GM15510 (cell line): ENCODE results near the gene TBX6.

Experiments
- POLR2A ChIP-seq: IDR thresholded peaks from 3 replicates; pipeline ENCODE4 v1.6.1; 2011; ENCODE audit warnings: borderline replicate concordance; ENCODE audit not compliant: insufficient read length; ENCODE audit errors: extremely low read depth

The TBX6 gene

DNA sequence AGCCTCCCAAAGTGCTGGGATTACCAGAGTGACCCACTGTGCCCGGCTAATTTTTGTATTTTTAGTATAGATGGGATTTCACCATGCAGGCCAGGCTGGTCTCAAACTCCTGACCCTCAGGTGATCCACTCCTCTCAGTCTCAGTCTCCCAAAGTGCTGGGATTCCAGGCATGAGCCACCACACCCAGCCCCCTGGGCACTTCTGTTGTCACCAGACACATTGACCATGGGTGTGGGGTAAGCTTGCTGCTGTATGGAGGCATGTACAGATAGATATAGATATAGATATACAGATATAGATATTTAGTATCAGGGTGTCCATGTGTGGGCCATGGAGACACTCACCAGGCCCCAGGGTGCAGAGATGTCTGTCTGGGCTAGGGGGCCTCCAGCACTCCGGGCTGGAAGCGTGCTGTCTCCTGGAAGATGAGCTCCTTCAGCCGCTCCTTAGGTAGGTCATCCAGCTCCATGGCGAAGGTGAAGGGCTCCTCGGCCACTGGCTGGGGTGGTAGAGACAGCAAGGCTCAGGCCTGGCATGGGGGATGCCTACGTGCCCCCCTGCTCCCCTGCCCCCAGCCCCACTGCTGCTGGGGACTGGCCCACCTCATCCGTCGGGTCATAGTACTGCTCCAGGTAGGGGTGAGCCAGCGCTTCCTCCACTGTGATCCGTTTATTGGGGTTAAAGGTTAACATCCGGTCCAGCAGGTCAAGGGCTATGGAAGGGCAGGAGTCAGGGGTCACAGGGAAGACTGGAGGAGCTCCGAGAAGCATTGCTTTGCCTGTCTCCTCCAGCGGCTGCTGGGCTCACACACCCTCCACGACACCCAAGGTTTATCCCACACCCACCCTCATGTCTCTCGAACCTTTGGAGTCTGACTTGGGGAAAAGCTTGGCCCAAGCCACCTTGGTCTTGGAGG is 24.8 kb upstream of the TBX6 start:
- no peak for TF ChIP-seq POLR2A

DNA sequence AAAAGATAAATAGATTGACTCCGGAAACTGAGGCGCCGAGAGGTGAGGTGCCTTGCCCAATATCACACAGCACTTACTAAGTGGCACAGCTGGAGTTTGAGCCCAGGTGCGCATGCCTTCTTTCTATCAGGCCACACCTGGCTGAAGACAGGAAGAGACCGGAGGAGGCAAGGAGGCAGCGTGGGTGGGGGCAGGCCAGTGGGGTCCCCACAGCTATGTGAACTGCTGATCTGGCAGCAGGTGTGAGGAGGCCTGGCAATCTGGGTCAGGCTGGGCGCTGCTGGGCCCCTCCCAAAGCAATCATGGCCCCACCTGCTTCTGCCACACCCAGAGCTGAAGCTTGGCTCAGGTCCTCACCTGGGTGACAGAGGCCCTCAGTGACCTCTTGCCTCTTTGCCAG is 23.5 kb upstream of the TBX6 start:
- no peak for TF ChIP-seq POLR2A

DNA sequence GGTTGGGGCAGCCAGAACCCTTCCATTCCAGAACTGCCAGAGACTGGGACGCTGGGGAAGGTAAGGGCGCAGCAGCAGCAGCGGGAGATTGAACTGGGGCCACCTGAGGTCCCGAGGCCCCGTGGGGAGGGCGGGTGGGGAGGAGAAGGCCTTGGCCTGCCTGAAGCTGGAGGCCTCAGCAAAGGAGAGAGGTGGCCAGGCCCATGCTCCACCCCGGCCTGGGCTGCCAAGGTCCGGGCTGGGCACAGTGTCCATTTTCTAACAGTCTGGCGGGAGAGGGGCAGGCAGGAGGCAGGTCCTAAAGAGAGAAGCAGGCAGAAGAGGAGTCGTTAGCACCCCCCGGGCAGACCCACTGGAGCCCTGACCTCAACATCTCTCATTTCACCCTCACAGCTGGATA is 22.7 kb upstream of the TBX6 start:
- no peak for TF ChIP-seq POLR2A

DNA sequence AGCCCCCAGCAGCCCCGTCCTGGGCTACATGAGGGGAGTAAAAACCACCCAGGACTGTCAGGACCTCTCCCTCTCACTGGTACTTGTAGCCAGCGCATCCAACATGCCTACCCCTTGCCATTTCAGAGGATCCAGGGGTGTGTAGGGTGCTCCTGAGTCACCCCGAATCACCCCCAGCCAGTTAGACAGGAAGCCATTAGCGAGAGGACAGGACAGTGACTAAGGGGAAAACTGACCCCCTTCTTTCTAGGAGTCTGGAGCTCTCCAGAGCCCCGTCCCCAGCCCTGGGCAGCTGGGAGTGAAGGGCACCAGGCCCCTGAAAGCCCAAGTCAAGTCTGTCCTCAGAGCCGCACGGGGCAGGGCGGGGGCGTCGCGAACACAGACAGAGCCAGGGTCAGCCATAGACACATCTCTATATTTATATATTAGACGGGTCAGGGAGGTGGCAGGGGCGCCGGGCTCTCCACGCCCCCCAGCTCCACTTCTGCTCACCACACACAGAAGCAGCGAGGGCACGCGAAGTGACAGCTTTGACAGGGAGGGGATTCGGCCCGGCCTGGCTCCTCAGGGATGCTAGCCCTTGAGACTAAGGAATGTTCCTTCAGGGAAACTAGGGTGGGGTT is 22.1 kb upstream of the TBX6 start:
- no peak for TF ChIP-seq POLR2A

DNA sequence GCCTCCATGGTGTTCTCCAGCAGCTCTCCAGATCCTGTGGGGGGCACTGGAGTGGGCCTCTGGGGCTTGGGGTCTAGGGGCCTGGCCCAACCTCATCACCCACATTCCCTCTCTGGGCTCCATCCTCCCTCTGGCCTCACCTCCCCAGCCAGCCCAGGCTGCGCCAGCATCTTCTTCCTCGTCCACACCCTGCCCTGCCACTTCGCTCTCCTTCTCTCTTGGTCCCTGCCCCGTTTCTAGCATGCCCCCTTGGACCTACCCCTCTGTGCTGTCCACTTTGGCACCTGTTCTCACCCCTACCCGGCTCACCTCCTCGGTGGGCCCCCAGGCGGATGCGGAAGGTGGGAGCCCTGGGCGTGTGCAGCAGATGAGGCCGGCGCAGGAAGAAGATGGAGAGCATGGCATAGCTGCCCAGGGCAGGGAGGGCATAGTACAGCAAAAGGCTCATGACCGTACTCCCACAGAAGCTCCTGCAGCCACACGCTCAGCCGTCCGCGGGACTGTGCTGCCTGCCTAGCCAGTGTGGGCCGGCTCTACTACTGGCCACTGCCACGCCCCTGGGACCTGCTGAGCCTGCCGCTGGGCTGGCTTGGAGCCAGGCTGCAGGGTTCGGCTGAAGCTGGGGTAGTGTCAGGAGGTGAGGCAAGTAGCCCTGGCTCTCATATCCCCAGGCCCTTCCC is 21.4 kb upstream of the TBX6 start, which contains the start of gene GDPD3:
Gene GDPD3 (minus strand): TSS at position 507 of the 680 bp plus-strand sequence. CDS start 59 bp downstream, at position 448.
- TF ChIP-seq POLR2A = no peak

DNA sequence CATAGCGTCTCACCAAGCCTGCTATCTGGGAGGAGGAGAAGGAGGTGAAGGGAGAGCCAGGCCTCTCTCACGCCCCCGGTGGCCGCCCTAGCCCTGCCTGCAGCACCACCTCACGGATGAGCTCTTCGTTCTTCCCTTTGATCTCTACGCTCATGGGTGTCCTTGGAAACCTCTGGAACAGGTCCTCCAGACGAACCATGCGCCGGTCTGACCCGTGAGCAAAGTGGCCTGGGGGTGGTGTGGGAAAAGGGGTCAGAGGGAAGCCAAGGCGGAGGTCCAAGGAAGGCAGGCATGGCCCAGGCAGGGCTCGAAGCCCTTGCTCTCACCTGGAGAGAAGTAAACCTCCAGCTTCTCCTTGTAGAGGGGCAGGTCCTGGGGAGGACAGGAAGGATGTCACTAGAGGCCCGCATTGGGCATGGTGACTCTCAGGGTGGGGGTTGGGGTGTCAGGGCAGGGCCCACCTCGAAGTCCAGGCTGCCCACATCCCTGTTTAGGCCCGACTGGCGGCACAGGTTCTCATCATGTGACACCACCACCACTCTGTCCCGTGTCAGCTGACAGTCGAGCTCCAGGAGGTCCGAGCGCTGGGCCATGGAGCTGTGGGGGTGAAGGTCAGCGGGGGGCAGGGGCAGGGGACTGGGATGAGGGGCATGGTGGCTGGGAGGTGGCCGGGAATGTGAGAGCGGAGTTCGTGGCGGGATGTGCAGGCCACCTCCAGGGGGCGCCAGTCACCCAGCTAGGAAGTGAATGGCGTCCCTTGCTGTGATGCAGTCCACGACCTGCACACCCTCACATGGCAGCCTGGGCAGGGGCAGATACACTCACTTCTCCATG is 20.7 kb upstream of the TBX6 start:
- TF ChIP-seq POLR2A = no peak

DNA sequence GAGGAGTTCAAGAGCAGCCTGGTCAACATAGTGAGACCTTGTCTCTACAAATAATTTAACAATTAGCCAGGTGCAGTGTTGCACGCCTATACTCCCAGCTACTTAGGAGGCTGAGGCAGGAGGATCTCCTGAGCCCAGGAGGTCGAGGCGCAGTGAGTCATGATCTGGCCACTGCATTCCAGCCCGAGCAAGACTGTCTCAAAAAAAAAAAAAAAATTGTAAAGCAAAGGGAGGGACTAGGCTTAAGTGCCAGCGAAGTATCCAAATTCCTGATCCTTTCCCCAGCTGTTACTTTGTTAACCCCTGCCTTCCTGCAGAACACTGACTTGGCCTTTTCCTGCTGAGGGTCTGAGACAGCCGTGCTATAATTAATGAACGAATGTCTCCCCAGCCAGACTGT is 18.9 kb upstream of the TBX6 start:
- no peak for TF ChIP-seq POLR2A

DNA sequence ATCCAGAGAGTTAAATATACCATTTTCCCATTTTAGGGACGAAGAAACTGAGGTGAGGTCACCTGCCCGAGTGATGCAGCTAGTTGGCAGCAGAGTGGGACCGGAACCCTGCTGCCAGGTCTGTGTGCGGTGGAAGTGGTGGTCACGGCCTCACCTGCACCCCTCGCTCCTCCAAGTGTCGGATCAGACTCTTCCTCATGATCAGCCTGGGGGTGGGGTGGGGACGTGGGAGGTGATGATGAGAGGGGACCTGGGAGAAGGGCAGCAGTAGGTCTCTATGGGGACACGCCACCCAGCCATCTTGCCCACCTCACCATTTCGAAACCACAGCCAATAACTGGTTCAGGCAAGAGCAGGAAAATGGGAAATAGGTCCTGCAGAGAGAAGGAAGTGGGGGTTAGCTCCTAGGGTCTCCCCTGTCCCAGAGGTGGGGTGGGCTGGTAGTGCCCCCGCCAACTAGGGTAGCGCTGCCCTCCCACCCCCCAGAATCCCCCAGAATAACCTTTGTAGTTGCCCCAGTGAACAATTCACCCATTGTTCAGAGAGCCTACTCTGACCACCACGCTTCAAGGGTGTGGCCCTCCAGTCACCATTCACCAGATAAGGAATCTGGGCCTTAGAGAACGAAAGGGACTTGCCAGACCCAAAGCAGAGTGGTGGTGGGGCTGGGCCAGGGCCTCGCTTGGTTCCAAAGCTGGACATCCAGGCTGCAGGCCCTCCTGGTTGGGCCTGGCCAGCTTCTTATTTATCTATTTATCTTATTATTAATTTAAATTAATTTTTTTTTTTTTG is 16.5 kb upstream of the TBX6 start:
- TF ChIP-seq POLR2A = no peak

DNA sequence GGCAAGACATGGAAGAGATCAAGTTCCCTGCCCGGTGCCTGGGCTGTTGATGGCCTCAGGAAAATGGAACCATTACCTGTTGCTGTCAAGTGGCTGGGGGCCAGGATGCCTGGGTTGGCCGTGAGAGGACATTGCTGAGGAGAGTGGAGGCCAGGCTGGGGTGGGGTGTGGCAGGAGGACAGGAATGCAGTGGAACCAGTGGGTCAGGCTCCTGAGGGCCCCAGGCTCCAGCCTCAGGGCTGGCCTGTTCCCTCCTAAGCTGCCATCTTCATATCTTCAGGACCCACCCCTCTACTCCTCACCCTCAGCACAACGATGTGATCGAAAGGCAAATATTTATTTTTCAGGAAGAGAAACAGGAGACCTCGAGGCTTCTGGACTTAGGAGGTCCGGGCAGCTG is 12.8 kb upstream of the TBX6 start:
- no peak for TF ChIP-seq POLR2A

DNA sequence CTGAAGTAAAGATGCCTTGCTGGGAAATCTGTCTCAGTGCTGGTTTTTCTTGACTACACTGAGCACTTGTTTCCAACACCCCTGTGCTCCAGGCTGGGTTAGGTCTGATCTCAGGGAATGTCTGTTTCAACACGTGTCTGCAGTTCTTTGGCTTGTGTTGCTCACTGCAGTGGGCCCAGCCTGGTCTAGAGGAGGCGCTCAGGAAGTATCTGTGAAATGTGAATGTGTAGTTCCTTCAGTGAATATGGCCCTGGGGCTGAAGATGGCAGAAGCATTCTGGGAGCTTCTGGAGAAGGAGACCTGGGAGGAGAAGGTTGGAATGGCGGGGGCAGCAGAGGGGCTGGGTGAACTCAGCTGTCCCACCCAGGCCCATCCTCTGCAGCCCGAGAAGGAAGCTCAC is 12.4 kb upstream of the TBX6 start:
- no peak for TF ChIP-seq POLR2A

DNA sequence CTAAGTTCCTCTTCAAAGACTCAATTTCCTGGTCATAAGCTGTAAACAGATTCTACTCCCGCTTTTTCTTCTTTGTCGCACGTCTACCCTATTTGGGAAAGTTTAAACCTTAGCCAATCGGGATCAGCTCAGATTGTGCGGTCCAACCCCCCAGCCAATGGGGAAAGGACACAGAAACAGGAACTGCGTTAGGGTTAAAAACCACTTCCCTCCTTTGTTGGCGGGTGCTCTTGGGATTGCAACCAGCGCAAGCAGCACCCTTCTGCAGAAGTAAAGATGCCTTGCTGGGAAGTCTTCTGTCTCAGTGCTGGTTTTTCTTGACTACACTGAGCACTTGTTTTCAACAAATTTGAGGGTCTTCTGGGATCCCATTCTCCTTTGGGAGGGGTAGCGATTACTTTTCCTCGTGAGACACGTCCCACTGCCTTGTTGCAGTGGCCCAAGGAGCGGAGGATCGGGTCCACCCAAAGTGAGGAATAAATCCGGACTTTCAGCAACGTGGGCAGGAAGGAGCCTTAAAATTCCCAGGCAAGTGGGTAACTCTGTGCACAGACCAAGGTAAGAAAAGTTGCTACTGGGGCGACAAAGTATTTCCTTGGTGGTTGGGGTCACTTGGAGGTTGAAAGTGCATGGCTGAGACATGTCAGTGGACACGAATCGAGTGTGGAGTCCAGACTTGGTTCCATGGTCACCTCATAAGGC is 5.3 kb upstream of the TBX6 start:
- TF ChIP-seq POLR2A = no peak

DNA sequence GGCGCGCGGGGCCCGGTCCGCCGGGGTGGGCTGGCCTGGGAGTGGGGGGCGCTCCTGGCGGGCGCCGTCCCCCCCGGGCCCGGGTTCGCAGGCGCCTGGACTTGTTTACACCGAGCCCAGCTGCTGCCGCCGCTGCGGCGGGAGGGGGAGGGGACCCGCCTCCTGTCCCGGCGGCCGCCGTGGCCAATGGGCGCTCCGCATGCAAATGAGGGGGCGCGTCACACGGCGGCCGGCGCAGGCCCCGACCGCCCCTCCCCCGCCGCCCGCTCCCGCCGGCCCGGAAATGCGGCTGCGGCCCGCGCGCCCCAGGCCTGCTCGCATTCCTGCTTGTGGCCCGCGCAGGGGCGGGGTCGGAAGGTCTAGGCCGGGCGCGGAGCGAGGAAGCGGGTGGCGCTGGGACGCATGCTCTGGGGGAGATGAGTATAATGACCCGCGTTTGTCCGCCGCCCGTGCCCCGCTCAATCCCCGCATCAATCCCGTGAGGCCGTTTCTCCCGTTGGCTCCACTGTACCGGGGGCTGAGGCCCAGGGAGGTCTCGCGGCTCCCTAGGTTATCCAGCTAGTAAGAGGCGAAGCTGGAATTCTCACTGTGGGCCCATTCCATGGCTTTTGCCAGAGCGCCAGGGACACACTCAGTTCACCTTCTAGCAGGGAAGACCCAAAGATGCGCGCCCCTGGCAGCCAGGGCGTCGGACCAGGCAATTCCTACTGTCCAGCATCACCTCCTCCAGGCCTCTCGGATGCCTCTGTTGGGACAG is 4.6 kb upstream of the TBX6 start, which contains the start of gene YPEL3:
Gene YPEL3 (minus strand): TSS at position 109 of the 757 bp plus-strand sequence. CDS start 731 bp downstream, outside the sequence.
- TF ChIP-seq POLR2A = peak; percentile 72
